GM23248 (cell line): Measurements from ENCODE around the gene NPC1L1.

Source experiments
- EZH2 ChIP-seq: fragments of 200-600 bp; sonication (generic); IDR thresholded peaks from 2 replicates; pipeline ENCODE4 v1.6.1; 2018; ENCODE audit warnings: antibody characterized with exemption, mild to moderate bottlenecking; ENCODE audit not compliant: insufficient read depth, poor library complexity, severe bottlenecking
- EZH2phosphoT487 ChIP-seq: fragments of 200-600 bp; sonication (generic); IDR thresholded peaks from 2 replicates; pipeline ENCODE4 v1.6.1; 2018; ENCODE audit warnings: antibody characterized with exemption, moderate library complexity, mild to moderate bottlenecking, low read depth; ENCODE audit not compliant: insufficient read depth

DNA sequence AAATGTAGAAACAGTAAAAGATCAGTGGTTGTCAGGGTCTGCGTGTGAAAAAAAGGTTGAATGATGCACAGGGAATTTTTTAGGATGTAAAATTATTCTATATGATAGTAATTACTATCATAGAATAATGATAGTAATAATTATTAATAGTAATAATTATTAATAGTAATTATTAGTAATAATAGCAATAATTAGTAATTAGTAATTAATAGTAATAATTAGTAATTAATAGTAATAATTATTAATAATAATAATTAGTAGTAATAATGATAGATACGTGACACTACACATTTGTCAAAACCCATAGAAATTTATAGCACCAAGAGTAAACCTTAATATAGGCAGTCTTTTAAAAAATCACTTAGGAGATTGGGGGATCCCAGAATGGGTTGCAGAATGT lies 46.2 kb downstream of the NPC1L1 start:
- TF ChIP-seq EZH2 (no peak), EZH2phosphoT487 (no peak)
